GM23338 (cell line): ENCODE data around the gene CDK18. TPM values are rescaled to one million over a fixed set of nuclear protein-coding genes. Genes with fewer than 3 reads are reported as not detected.

Experiments
- ATAC-seq: fragments of 200-7000 bp; cut with Tn5 transposase; 3 replicates; pipeline ENCODE4 v1.9.1; 2020
- DNase-seq: peaks from one replicate; pipeline ENCODE4 v3.0.0-alpha.2; 2015; ENCODE audit warnings: low spot score
- H2AFZ ChIP-seq: fragments of 200-600 bp; sonication (generic); 2 replicates; pipeline ENCODE4 v1.8.0; 2016; ENCODE audit warnings: antibody characterized with exemption, mild to moderate bottlenecking, moderate library complexity
- H3F3A ChIP-seq: fragments of 200-600 bp; sonication (generic); replicated peaks from 2 replicates; pipeline ENCODE4 v1.8.0; 2017; ENCODE audit warnings: antibody characterized with exemption, mixed run types, low read depth
- H3K27ac ChIP-seq: fragments of 200-600 bp; sonication (generic); 2 replicates; pipeline ENCODE4 v1.6.1; 2016; ENCODE audit warnings: low read depth
- H3K27me3 ChIP-seq: fragments of 200-600 bp; sonication (generic); 2 replicates; pipeline ENCODE4 v1.8.0; 2016; ENCODE audit warnings: mild to moderate bottlenecking, mixed run types, moderate library complexity; ENCODE audit not compliant: insufficient read depth
- H3K36me3 ChIP-seq: fragments of 200-600 bp; sonication (generic); 2 replicates; pipeline ENCODE4 v1.8.0; 2016; ENCODE audit warnings: mild to moderate bottlenecking; ENCODE audit not compliant: insufficient read depth
- H3K4me1 ChIP-seq: fragments of 200-600 bp; sonication (generic); 2 replicates; pipeline ENCODE4 v1.8.0; 2016; ENCODE audit warnings: mild to moderate bottlenecking, moderate library complexity; ENCODE audit not compliant: insufficient read depth
- H3K4me2 ChIP-seq: fragments of 200-600 bp; sonication (generic); 2 replicates; pipeline ENCODE4 v1.7.1; 2017; ENCODE audit warnings: mixed run types
- H3K4me3 ChIP-seq: fragments of 200-600 bp; sonication (generic); 2 replicates; pipeline ENCODE4 v1.6.1; 2016; ENCODE audit warnings: mixed run types
- H3K79me2 ChIP-seq: fragments of 200-600 bp; sonication (generic); replicated peaks from 2 replicates; pipeline ENCODE4 v1.8.0; 2017; ENCODE audit warnings: mild to moderate bottlenecking; ENCODE audit not compliant: insufficient read depth
- H3K9me2 ChIP-seq: fragments of 200-600 bp; sonication (generic); 2 replicates; pipeline ENCODE4 v1.8.0; 2017; ENCODE audit not compliant: insufficient read depth
- H4K20me1 ChIP-seq: fragments of 200-600 bp; sonication (generic); replicated peaks from 2 replicates; pipeline ENCODE4 v1.8.0; 2017; ENCODE audit warnings: mild to moderate bottlenecking; ENCODE audit not compliant: insufficient read depth
- H3K27ac Mint-ChIP-seq: 2 replicates; pipeline ENCODE4 v1.8.0; 2020; ENCODE audit warnings: inconsistent platforms, mild to moderate bottlenecking, moderate library complexity, mixed read lengths
- H3K27me3 Mint-ChIP-seq: 3 replicates; pipeline ENCODE4 v1.8.0; 2022; ENCODE audit warnings: low read depth, mild to moderate bottlenecking, moderate library complexity, mixed read lengths, inconsistent platforms; ENCODE audit not compliant: insufficient read depth, poor library complexity
- H3K36me3 Mint-ChIP-seq: 3 replicates; pipeline ENCODE4 v1.8.0; 2021; ENCODE audit warnings: low read depth, mild to moderate bottlenecking, inconsistent platforms, moderate library complexity, mixed read lengths
- H3K4me1 Mint-ChIP-seq: 3 replicates; pipeline ENCODE4 v1.8.0; 2020; ENCODE audit warnings: mild to moderate bottlenecking, inconsistent platforms, mixed read lengths
- H3K4me3 Mint-ChIP-seq: 3 replicates; pipeline ENCODE4 v1.8.0; 2021; ENCODE audit warnings: moderate library complexity, mild to moderate bottlenecking, inconsistent platforms, mixed read lengths
- H3K9me3 Mint-ChIP-seq: 3 replicates; pipeline ENCODE4 v1.8.0; 2020; ENCODE audit warnings: moderate library complexity, mild to moderate bottlenecking, inconsistent platforms, mixed read lengths
- POLR2AphosphoS5 ChIP-seq: IDR thresholded peaks from 2 replicates; pipeline ENCODE4 v1.6.1; 2016; ENCODE audit warnings: antibody characterized with exemption, low read depth
- STAT1 ChIP-seq: IDR thresholded peaks from one replicate; pipeline ENCODE4 v1.6.1; 2016; ENCODE audit warnings: antibody characterized with exemption; ENCODE audit not compliant: unreplicated experiment
- ZNF331 ChIP-seq: fragments of 250-450 bp; sonication (Bioruptor Pico); IDR thresholded peaks from 2 replicates; pipeline ENCODE4 v1.5.0; 2020; ENCODE audit warnings: low read depth, mild to moderate bottlenecking, moderate library complexity
- polyA plus RNA-seq: library from polyadenylated mRNA; unstranded; fragments of >200 nt; fragmentation: Nextera tagmentation; extraction: Ambion mirVana; gene quantifications from 2 replicates; pipeline ENCODE4 v1.2.1, GENCODE V29; 2016
- total RNA-seq: library from RNA; depleted of rRNA; stranded (reverse); fragments of >200 nt; shearing (Covaris generic); gene quantifications from 2 replicates; pipeline ENCODE4 v1.2.3, GENCODE V29; 2014
- TF ChIP-seq, protein P1 (sequence below): IDR thresholded peaks from one replicate; pipeline ENCODE4 v1.6.1; 2018; ENCODE audit warnings: antibody characterized with exemption; ENCODE audit not compliant: unreplicated experiment
- TF ChIP-seq, protein P2 (sequence below), 2 experiments: fragments of 200-600 bp in 1 of 2; sonication (generic) in 1 of 2; conservative IDR thresholded peaks; 2 replicates each; pipeline versions ENCODE4 v1.5.1 to v1.6.1; 2016 to 2017; ENCODE audit warnings: antibody characterized with exemption in 2 of 2, low read depth in 2 of 2, mild to moderate bottlenecking in 2 of 2, moderate library complexity in 1 of 2
- TF ChIP-seq, protein P3 (sequence below): fragments of 250-450 bp; sonication (Bioruptor Pico); IDR thresholded peaks from 2 replicates; pipeline ENCODE4 v1.5.0; 2020; ENCODE audit warnings: mild to moderate bottlenecking, moderate library complexity

CDK18 gene
- total and polyA plus RNA-seq, 2 experiments from 2014 or later, result 21.1 to 46.5 TPM

DNA sequence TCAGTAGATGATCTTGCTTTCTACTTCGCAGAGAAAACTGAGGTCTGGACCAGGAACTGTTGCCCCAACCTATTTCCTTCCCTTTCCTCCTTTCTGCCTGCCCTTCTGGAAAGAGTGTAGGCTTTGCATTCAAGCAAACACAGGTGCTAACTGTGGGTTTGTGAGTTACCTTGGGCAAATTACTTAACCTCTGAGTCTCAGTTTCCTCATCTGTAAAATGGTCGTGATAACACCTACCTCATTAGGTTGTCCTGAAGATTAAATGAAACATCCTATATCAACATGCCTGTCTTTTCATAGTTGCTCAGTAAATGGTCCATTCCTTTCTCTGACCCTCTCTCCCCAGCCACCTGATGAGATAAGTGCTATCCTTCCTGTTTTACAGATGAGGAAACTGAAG is 39.1 kb upstream of the CDK18 start (continued):
- TF ChIP-seq ZNF331, result no peak
- TF ChIP-seq POLR2AphosphoS5, result no peak
- no peak for TF ChIP-seq STAT1
- TF ChIP-seq, protein P1, sequence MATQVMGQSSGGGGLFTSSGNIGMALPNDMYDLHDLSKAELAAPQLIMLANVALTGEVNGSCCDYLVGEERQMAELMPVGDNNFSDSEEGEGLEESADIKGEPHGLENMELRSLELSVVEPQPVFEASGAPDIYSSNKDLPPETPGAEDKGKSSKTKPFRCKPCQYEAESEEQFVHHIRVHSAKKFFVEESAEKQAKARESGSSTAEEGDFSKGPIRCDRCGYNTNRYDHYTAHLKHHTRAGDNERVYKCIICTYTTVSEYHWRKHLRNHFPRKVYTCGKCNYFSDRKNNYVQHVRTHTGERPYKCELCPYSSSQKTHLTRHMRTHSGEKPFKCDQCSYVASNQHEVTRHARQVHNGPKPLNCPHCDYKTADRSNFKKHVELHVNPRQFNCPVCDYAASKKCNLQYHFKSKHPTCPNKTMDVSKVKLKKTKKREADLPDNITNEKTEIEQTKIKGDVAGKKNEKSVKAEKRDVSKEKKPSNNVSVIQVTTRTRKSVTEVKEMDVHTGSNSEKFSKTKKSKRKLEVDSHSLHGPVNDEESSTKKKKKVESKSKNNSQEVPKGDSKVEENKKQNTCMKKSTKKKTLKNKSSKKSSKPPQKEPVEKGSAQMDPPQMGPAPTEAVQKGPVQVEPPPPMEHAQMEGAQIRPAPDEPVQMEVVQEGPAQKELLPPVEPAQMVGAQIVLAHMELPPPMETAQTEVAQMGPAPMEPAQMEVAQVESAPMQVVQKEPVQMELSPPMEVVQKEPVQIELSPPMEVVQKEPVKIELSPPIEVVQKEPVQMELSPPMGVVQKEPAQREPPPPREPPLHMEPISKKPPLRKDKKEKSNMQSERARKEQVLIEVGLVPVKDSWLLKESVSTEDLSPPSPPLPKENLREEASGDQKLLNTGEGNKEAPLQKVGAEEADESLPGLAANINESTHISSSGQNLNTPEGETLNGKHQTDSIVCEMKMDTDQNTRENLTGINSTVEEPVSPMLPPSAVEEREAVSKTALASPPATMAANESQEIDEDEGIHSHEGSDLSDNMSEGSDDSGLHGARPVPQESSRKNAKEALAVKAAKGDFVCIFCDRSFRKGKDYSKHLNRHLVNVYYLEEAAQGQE, result no peak
- TF ChIP-seq, protein P2, sequence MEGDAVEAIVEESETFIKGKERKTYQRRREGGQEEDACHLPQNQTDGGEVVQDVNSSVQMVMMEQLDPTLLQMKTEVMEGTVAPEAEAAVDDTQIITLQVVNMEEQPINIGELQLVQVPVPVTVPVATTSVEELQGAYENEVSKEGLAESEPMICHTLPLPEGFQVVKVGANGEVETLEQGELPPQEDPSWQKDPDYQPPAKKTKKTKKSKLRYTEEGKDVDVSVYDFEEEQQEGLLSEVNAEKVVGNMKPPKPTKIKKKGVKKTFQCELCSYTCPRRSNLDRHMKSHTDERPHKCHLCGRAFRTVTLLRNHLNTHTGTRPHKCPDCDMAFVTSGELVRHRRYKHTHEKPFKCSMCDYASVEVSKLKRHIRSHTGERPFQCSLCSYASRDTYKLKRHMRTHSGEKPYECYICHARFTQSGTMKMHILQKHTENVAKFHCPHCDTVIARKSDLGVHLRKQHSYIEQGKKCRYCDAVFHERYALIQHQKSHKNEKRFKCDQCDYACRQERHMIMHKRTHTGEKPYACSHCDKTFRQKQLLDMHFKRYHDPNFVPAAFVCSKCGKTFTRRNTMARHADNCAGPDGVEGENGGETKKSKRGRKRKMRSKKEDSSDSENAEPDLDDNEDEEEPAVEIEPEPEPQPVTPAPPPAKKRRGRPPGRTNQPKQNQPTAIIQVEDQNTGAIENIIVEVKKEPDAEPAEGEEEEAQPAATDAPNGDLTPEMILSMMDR (conservative IDR thresholded peaks at IDR 0.05; ENCODE audit: low read depth in 2 of 2), result no peak

DNA sequence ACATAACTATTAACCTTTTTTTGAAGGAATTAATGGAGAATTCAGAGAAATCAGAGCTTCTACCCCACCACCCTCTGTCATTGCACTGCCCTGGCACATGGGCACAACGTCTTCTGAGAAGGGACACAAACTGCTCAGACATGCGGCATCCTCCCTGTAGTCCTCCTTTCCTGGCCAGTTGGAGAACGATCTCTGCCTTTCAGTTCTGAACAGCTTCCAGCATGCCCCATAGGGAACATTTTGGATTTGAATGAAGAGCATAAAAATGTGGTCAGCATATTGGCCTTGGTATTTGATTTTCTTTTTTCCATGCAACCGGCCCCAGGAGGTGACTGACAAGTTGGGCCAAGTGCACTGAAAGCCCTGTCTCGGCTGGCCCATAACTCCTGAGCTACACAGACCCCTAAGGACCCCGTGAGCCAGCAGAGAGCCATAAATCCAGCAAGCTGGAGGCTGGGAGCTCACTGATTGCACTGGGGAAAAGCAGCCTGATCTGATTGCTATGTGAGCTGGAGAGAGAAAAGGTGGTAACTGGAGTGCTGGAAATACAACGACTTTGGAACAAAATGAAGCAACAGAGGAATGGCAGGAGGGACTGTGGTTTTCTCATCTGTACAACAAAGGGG is 37.8 kb upstream of the CDK18 start:
- Histone ChIP-seq H3K4me2 (no peak overlapping the region), H3K36me3 (no peaks in the 10 kb centered on the region), H3K27ac (no peak overlapping the region), H3K4me3 (no peak overlapping the region), H4K20me1 (no peaks in the 10 kb centered on the region), H3K27me3 (no peaks in the 10 kb centered on the region; the same call in 1 of the 2 replicates), H3K79me2 (no peaks in the 10 kb centered on the region), H2AFZ (peak overlapping the region; percentile 63; the same call in 1 of the 2 replicates), H3K4me1 (peaks cover 20% of the 10 kb centered on the region), H3F3A (peaks cover 7% of the 10 kb centered on the region; the same call in 1 of the 2 replicates), H3K9me2 (no peaks in the 10 kb centered on the region)
- Mint-ChIP-seq H3K9me3 (no peaks in the 10 kb centered on the region), H3K27me3 (peaks cover 10% of the 10 kb centered on the region), H3K36me3 (no peaks in the 10 kb centered on the region), H3K4me3 (no peak overlapping the region; the same call in 2 of the 3 replicates), H3K27ac (no peak overlapping the region), H3K4me1 (peaks cover 10% of the 10 kb centered on the region)
- DNase-seq, result no peak
- TF ChIP-seq STAT1 (no peak), ZNF331 (no peak)
- TF ChIP-seq, protein P3, sequence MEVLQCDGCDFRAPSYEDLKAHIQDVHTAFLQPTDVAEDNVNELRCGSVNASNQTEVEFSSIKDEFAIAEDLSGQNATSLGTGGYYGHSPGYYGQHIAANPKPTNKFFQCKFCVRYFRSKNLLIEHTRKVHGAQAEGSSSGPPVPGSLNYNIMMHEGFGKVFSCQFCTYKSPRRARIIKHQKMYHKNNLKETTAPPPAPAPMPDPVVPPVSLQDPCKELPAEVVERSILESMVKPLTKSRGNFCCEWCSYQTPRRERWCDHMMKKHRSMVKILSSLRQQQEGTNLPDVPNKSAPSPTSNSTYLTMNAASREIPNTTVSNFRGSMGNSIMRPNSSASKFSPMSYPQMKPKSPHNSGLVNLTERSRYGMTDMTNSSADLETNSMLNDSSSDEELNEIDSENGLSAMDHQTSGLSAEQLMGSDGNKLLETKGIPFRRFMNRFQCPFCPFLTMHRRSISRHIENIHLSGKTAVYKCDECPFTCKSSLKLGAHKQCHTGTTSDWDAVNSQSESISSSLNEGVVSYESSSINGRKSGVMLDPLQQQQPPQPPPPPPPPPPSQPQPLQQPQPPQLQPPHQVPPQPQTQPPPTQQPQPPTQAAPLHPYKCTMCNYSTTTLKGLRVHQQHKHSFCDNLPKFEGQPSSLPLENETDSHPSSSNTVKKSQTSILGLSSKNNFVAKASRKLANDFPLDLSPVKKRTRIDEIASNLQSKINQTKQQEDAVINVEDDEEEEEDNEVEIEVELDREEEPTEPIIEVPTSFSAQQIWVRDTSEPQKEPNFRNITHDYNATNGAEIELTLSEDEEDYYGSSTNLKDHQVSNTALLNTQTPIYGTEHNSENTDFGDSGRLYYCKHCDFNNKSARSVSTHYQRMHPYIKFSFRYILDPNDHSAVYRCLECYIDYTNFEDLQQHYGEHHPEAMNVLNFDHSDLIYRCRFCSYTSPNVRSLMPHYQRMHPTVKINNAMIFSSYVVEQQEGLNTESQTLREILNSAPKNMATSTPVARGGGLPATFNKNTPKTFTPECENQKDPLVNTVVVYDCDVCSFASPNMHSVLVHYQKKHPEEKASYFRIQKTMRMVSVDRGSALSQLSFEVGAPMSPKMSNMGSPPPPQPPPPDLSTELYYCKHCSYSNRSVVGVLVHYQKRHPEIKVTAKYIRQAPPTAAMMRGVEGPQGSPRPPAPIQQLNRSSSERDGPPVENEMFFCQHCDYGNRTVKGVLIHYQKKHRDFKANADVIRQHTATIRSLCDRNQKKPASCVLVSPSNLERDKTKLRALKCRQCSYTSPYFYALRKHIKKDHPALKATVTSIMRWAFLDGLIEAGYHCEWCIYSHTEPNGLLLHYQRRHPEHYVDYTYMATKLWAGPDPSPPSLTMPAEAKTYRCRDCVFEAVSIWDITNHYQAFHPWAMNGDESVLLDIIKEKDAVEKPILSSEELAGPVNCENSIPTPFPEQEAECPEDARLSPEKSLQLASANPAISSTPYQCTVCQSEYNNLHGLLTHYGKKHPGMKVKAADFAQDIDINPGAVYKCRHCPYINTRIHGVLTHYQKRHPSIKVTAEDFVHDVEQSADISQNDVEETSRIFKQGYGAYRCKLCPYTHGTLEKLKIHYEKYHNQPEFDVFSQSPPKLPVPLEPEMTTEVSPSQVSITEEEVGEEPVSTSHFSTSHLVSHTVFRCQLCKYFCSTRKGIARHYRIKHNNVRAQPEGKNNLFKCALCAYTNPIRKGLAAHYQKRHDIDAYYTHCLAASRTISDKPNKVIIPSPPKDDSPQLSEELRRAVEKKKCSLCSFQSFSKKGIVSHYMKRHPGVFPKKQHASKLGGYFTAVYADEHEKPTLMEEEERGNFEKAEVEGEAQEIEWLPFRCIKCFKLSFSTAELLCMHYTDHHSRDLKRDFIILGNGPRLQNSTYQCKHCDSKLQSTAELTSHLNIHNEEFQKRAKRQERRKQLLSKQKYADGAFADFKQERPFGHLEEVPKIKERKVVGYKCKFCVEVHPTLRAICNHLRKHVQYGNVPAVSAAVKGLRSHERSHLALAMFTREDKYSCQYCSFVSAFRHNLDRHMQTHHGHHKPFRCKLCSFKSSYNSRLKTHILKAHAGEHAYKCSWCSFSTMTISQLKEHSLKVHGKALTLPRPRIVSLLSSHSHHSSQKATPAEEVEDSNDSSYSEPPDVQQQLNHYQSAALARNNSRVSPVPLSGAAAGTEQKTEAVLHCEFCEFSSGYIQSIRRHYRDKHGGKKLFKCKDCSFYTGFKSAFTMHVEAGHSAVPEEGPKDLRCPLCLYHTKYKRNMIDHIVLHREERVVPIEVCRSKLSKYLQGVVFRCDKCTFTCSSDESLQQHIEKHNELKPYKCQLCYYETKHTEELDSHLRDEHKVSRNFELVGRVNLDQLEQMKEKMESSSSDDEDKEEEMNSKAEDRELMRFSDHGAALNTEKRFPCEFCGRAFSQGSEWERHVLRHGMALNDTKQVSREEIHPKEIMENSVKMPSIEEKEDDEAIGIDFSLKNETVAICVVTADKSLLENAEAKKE (CRISPR knock-in tag), result no peak
- peak; percentile 29; the same call in 2 of the 3 replicates for ATAC-seq
